Testis (tissue), 2 donors: ENCODE data around the gene GLI3.

Experiments used
- POLR2A ChIP-seq: fragments of 450-650 bp; IDR thresholded peaks from one replicate; pipeline ENCODE4 v1.6.1; 2017; ENCODE audit warnings: antibody characterized with exemption, mild to moderate bottlenecking, moderate library complexity
- TF ChIP-seq, protein P1 (sequence below), 3 experiments: fragments of 450-650 bp in 2 of 3; fragments of 200-600 bp in 1 of 3; sonication (generic) in 1 of 3; IDR thresholded peaks; one replicate each; pipeline ENCODE4 v1.5.1; 2016 to 2019; ENCODE audit warnings: antibody characterized with exemption in 3 of 3, mild to moderate bottlenecking in 2 of 3, moderate library complexity in 1 of 3

DNA sequence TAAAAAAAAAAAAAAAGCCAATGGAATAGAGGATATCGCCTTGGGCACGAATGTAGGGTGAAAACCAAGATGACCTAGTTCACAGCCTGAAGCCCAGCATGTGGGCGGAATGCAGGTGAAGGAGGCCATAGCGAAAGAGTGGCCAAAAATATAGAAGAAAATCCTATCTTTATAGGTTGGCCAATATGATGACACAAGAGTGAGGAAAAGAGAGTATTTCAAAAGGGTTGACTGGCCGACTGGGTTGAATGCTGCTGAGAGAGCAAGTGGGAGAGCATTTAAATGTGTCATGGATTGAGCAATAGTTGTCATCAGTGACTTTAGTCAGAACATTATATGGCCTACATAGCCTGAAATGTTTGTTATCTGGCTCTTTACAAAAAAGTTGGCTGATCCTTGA lies 17.2 kb upstream of the GLI3 start:
- no peak for TF ChIP-seq POLR2A
- TF ChIP-seq, protein P1, sequence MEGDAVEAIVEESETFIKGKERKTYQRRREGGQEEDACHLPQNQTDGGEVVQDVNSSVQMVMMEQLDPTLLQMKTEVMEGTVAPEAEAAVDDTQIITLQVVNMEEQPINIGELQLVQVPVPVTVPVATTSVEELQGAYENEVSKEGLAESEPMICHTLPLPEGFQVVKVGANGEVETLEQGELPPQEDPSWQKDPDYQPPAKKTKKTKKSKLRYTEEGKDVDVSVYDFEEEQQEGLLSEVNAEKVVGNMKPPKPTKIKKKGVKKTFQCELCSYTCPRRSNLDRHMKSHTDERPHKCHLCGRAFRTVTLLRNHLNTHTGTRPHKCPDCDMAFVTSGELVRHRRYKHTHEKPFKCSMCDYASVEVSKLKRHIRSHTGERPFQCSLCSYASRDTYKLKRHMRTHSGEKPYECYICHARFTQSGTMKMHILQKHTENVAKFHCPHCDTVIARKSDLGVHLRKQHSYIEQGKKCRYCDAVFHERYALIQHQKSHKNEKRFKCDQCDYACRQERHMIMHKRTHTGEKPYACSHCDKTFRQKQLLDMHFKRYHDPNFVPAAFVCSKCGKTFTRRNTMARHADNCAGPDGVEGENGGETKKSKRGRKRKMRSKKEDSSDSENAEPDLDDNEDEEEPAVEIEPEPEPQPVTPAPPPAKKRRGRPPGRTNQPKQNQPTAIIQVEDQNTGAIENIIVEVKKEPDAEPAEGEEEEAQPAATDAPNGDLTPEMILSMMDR (IDR thresholded peaks at IDR 0.05) = no peak
